K562 (cell line): Measurements from ENCODE around the gene CABLES1. TPM values are rescaled to one million over a fixed set of nuclear protein-coding genes. Genes with fewer than 3 reads are reported as not detected.

Experiments used
- ATAC-seq: fragments of 200-7000 bp; cut with Tn5 transposase; 3 replicates; pipeline ENCODE4 v1.9.1; 2020; ENCODE audit warnings: moderate library complexity
- BruUV-seq: library from RNA; stranded (reverse); fragments of 400-500 nt; replicated peaks from 2 replicates; lab custom pipeline; 2021; lab: Mats Ljungman, UMichigan
- CTCF ChIA-PET: fragments of 300-600 bp; formaldehyde crosslinking; extraction: SDS; loops from one replicate; lab custom pipeline; 2021; ENCODE audit warnings: low intra/inter-chr PET ratio; lab: Yijun Ruan, JAX
- POLR2A ChIA-PET: fragments of 300-600, 350-650 bp; sonication (Branson Sonifier 250); formaldehyde crosslinking; extraction: SDS; loops from one replicate; lab custom pipeline; 2021; ENCODE audit warnings: antibody characterized with exemption, inconsistent platforms; lab: Yijun Ruan, JAX
- DNase-seq, 4 experiments: peaks; one replicate each; pipeline versions ENCODE4 v3.0.0 to v3.0.0-alpha.2; 2011 to 2018; ENCODE audit warnings: low spot score in 3 of 4, mixed read lengths in 3 of 4; ENCODE audit errors: extremely low read depth in 1 of 4
- FAIRE-seq: peaks from 2 replicates; lab custom pipeline; 2011; peaks lifted over from hg19 to GRCh38; lab: Jason Lieb, UNC
- H2AFZ ChIP-seq: 2 replicates; pipeline ENCODE4 v1.6.0; 2011; ENCODE audit warnings: low read depth, low read length, control low read depth, inconsistent platforms
- H3K27ac ChIP-seq: fragments of 200-600 bp; 3 replicates; pipeline ENCODE4 v1.8.0; 2011; ENCODE audit warnings: low read depth, mild to moderate bottlenecking, control low read depth, inconsistent platforms, low read length, moderate library complexity, mixed read lengths; ENCODE audit errors: extremely low read depth
- H3K27me3 ChIP-seq, 2 experiments: fragments of 300-600 bp in 1 of 2; 2 replicates in 1 of 2; 3 replicates in 1 of 2; pipeline versions ENCODE4 v1.6.0 to v1.8.0; 2011; ENCODE audit warnings: inconsistent platforms in 2 of 2, low read length in 2 of 2, mild to moderate bottlenecking in 1 of 2, mixed read lengths in 1 of 2, moderate library complexity in 1 of 2; ENCODE audit not compliant: control insufficient read depth in 2 of 2, insufficient read depth in 2 of 2
- H3K36me3 ChIP-seq: fragments of 300-600 bp; 3 replicates; pipeline ENCODE4 v1.8.0; 2011; ENCODE audit warnings: mild to moderate bottlenecking, low read length, inconsistent platforms; ENCODE audit not compliant: control insufficient read depth, insufficient read depth
- H3K4me1 ChIP-seq, 2 experiments: fragments of 200-600 bp in 1 of 2; replicated peaks in 1 of 2; 2 replicates in 1 of 2; 3 replicates in 1 of 2; pipeline versions ENCODE4 v1.5.1 to v1.8.0; 2011; ENCODE audit warnings: inconsistent platforms in 2 of 2, low read length in 2 of 2, mild to moderate bottlenecking in 1 of 2, mixed read lengths in 1 of 2, moderate library complexity in 1 of 2; ENCODE audit not compliant: control insufficient read depth in 2 of 2, insufficient read depth in 2 of 2
- H3K4me2 ChIP-seq: 2 replicates; pipeline ENCODE4 v1.6.1; 2011; ENCODE audit warnings: low read length, control low read depth, inconsistent platforms, mixed read lengths; ENCODE audit not compliant: insufficient read depth
- H3K4me3 ChIP-seq: fragments of 200-600 bp; sonication (generic), shearing (Covaris generic); 2 replicates; pipeline ENCODE4 v1.5.1; 2016; ENCODE audit warnings: control low read depth, inconsistent platforms
- H3K79me2 ChIP-seq: fragments of 200-600 bp; 3 replicates; pipeline ENCODE4 v1.8.0; 2011; ENCODE audit warnings: low read length, inconsistent platforms; ENCODE audit not compliant: control insufficient read depth, insufficient read depth
- H3K9ac ChIP-seq, 2 experiments: 2 replicates each; pipeline versions ENCODE4 v1.6.0 to v1.6.1; 2011; ENCODE audit warnings: low read depth in 2 of 2, low read length in 2 of 2, control low read depth in 1 of 2, inconsistent platforms in 1 of 2, mild to moderate bottlenecking in 1 of 2, mixed read lengths in 1 of 2; ENCODE audit not compliant: insufficient read depth in 1 of 2
- H3K9me1 ChIP-seq: one replicate; pipeline ENCODE4 v1.6.0; 2011; ENCODE audit warnings: inconsistent platforms, mild to moderate bottlenecking, low read length, moderate library complexity; ENCODE audit not compliant: control insufficient read depth, insufficient read depth
- H3K9me3 ChIP-seq: replicated peaks from 2 replicates; pipeline ENCODE4 v1.5.1; 2011; ENCODE audit warnings: low read depth, low read length, inconsistent platforms; ENCODE audit not compliant: control insufficient read depth, insufficient read depth
- H4K20me1 ChIP-seq: replicated peaks from 2 replicates; pipeline ENCODE4 v1.6.1; 2011; ENCODE audit warnings: low read length, inconsistent platforms, mixed read lengths; ENCODE audit not compliant: control insufficient read depth, insufficient read depth
- GTF2A2 ChIP-seq: IDR thresholded peaks from 2 replicates; pipeline ENCODE4 v1.6.1; 2016; ENCODE audit warnings: mild to moderate bottlenecking, missing genetic modification characterization, missing compliant biosample characterization
- HMBOX1 ChIP-seq: sonication (generic); IDR thresholded peaks from 2 replicates; pipeline ENCODE4 v1.6.1; 2016
- KAT8 ChIP-seq: fragments of 450-650 bp; IDR thresholded peaks from 2 replicates; pipeline ENCODE4 v1.6.1; 2016; ENCODE audit warnings: low read depth, mild to moderate bottlenecking
- NBN ChIP-seq: fragments of 450-650 bp; IDR thresholded peaks from 2 replicates; pipeline ENCODE4 v1.6.1; 2016; ENCODE audit warnings: low read depth, mild to moderate bottlenecking
- TAF1 ChIP-seq: IDR thresholded peaks from 2 replicates; pipeline ENCODE4 v1.6.1; 2011; ENCODE audit warnings: mild to moderate bottlenecking, low read length, moderate library complexity; ENCODE audit not compliant: insufficient read depth, control insufficient read depth, severe bottlenecking; ENCODE audit errors: extremely low read depth
- TEAD1 ChIP-seq, 2 experiments: fragments of 450-650 bp in 1 of 2; sonication (generic) in 1 of 2; formaldehyde crosslinking; IDR thresholded peaks; 2 replicates each; pipeline versions ENCODE4 v1.4.0 to v1.8.0; 2020 to 2022; ENCODE audit warnings: mild to moderate bottlenecking in 2 of 2, missing genetic modification reagents in 1 of 2
- ZNF165 ChIP-seq: fragments of 250-450 bp; sonication (Bioruptor Pico); IDR thresholded peaks from 2 replicates; pipeline ENCODE4 v1.4.0; 2020; ENCODE audit warnings: borderline replicate concordance
- ZNF239 ChIP-seq: fragments of 250-450 bp; sonication (Bioruptor Pico); IDR thresholded peaks from 2 replicates; pipeline ENCODE4 v1.4.0; 2020; ENCODE audit warnings: mild to moderate bottlenecking
- WGBS: fragments of 100-300 bp; shearing (Covaris generic); methylation state at CpG from one replicate; pipeline ENCODE4 v1.1.6; 2016; ENCODE audit warnings: low coverage, mixed read lengths; ENCODE audit not compliant: insufficient coverage; ENCODE audit errors: missing lambda C conversion rate; 5-methylcytosine and 5-hydroxymethylcytosine counted together
- in situ Hi-C: fragments of 300-500 bp; cut with MboI; formaldehyde crosslinking; loops from 4 replicates; pipeline ENCODE4 v1.15.0; 2018; ENCODE audit warnings: inconsistent platforms, mixed read lengths
- intact Hi-C: fragments of 100-400 bp; cut with micrococcal nuclease; formaldehyde crosslinking; loops from 2 replicates; pipeline ENCODE4 v1.14.2; 2022
- polyA plus RNA-seq, 8 experiments: library from polyadenylated mRNA; depleted of rRNA in 4 of 8; stranded (reverse) in 5 of 8; unstranded in 3 of 8; fragments of >200 nt; fragmentation: Nextera tagmentation in 2 of 8; fragmentation: Illumina TruSeq in 1 of 8; extraction: Ambion mirVana in 2 of 8; extraction: Trizol in 1 of 8; gene quantifications; 2 replicates each; pipeline versions ENCODE4 v1.2.1 to v1.2.3, GENCODE V29; 2011 to 2014; ENCODE audit warnings: inconsistent platforms in 1 of 8, missing spikeins in 1 of 8
- total RNA-seq, 7 experiments: library from RNA; depleted of rRNA in 6 of 7; stranded (reverse); fragments of >200 nt in 6 of 7; fragmentation: Illumina TruSeq in 2 of 7; extraction: Trizol in 2 of 7; gene quantifications; 2 replicates each; pipeline versions ENCODE4 v1.2.1 to v1.2.3, GENCODE V29; 2011 to 2021; ENCODE audit warnings: low replicate concordance in 1 of 7
- TF ChIP-seq, protein P1 (sequence below), 2 experiments: fragments of 250-450 bp in 1 of 2; fragments of 450-650 bp in 1 of 2; sonication (Bioruptor Pico) in 1 of 2; IDR thresholded peaks; 2 replicates each; pipeline versions ENCODE4 v1.6.1 to v1.8.0; 2016 to 2021; ENCODE audit warnings: mild to moderate bottlenecking in 2 of 2, moderate library complexity in 2 of 2, missing compliant biosample characterization in 1 of 2, missing genetic modification characterization in 1 of 2
- TF ChIP-seq, protein P2 (sequence below): fragments of 450-650 bp; IDR thresholded peaks from 2 replicates; pipeline ENCODE4 v1.6.1; 2016; ENCODE audit warnings: mild to moderate bottlenecking
- TF ChIP-seq, protein P3 (sequence below): fragments of 450-650 bp; IDR thresholded peaks from 2 replicates; pipeline ENCODE4 v1.6.1; 2018; ENCODE audit not compliant: partially characterized antibody

CABLES1 gene
- total and polyA plus RNA-seq, 9 of the 15 experiments (the other 6 are each of a cell fraction or from before 2014, with no cell fraction given), result 0.04 to 0.10 (median 0.06) TPM; not detected in 3

DNA sequence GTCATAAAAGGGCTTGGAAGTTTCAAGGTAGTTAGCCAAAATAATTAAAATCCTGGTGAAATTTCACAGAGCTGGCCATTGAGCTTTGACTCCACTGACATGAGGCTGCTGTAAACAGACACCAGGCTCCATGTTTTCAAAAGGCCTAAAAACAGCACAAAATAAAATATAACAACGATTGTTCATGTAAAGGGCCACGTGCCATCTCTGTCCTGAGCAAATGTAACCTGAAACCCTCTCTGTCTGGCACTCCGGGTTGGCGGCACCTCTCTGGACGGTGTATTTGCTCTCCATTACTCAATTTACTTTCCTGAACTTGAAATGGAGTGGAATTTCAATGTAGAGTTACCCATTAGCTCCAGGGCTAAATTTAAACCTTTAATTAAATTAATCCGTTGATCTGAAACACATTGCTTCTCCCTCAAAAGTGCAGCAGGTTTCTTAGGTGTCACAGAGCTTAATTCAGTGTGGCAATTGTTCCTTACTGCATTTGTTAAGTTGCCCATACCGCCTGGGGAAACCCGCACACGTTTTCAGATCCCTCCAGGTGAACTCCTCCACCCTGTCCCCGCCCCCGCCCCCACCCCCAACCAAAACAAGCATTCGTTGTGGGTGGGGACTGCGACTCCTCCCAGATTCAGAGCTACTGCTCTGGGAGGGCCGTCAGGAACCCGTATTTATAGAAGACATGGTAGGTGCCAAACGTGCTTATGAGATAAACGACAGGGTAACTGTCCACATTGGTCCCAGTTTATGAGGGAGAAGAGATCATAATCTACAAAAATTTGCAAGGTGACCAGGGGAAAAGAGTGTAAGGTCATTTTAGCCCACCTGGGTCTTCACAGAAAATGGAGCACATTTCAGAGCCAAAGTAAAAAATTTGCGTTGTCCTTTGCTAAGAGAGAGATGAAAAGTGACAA lies 1.2 kb upstream of the CABLES1 start:
- 3% methylated on average over 18 of the region's 18 CpGs for WGBS
- FAIRE-seq (no peak), DNase-seq (peak in 3 of 4 experiments; percentile 58 to 66 (median 60)), ATAC-seq (peak; percentile 67)
- BruUV-seq, result no TSS peak
- intact Hi-C loops (loop anchor here (5.0 to 10.0 kb wide), 4 partner anchors 73 to 451 kb away; partner anchors contain the start of genes NPC1 and RMC1), in situ Hi-C loops (loop anchor here (5.0 kb wide), 1 partner anchor 278 kb away; no protein-coding TSS in a partner anchor)
- H3K27me3 ChIP-seq, result peaks cover 31 to 33% of the 10 kb centered on the region in 2 experiments
- no peaks in the 10 kb centered on the region for H3K9me3 ChIP-seq
- peaks cover 0 to 21% of the 10 kb centered on the region in 2 experiments; a peak in 2 of 5 replicates for H3K4me1 ChIP-seq
- no peaks in the 10 kb centered on the region for H3K79me2 ChIP-seq
- no peak overlapping the region for H3K4me3 ChIP-seq
- peak overlapping the region; percentile 37; the same call in 1 of the 2 replicates for H2AFZ ChIP-seq
- ChIA-PET POLR2A (interaction anchor here (1.3 kb wide), 1 partner anchor 58 kb away, joined by 4 read pairs; no protein-coding TSS in a partner anchor), CTCF (interaction anchor here (0.7 to 1.1 kb wide), 2 partner anchors 72 to 278 kb away, joined by 4 to 5 read pairs; no protein-coding TSS in a partner anchor)
- H3K36me3 ChIP-seq, result no peaks in the 10 kb centered on the region
- H3K27ac ChIP-seq, result no peak overlapping the region
- no peak overlapping the region for H3K9ac ChIP-seq
- H3K4me2 ChIP-seq, result no peak overlapping the region
- no peaks in the 10 kb centered on the region for H3K9me1 ChIP-seq
- H4K20me1 ChIP-seq, result no peaks in the 10 kb centered on the region; the same call in 1 of the 2 replicates
- TF ChIP-seq ZNF165, result no peak
- TF ChIP-seq, protein P1, sequence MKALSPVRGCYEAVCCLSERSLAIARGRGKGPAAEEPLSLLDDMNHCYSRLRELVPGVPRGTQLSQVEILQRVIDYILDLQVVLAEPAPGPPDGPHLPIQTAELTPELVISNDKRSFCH (CRISPR knock-in tag; IDR thresholded peaks at IDR 0.05), result no peak
- TF ChIP-seq, protein P1 (tag; IDR thresholded peaks at IDR 0.05), result no peak
- TF ChIP-seq, protein P2, sequence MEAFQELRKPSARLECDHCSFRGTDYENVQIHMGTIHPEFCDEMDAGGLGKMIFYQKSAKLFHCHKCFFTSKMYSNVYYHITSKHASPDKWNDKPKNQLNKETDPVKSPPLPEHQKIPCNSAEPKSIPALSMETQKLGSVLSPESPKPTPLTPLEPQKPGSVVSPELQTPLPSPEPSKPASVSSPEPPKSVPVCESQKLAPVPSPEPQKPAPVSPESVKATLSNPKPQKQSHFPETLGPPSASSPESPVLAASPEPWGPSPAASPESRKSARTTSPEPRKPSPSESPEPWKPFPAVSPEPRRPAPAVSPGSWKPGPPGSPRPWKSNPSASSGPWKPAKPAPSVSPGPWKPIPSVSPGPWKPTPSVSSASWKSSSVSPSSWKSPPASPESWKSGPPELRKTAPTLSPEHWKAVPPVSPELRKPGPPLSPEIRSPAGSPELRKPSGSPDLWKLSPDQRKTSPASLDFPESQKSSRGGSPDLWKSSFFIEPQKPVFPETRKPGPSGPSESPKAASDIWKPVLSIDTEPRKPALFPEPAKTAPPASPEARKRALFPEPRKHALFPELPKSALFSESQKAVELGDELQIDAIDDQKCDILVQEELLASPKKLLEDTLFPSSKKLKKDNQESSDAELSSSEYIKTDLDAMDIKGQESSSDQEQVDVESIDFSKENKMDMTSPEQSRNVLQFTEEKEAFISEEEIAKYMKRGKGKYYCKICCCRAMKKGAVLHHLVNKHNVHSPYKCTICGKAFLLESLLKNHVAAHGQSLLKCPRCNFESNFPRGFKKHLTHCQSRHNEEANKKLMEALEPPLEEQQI, result no peak
- TF ChIP-seq TAF1, result no peak
- TF ChIP-seq NBN, result no peak
- TF ChIP-seq HMBOX1, result no peak
- TF ChIP-seq, protein P3, sequence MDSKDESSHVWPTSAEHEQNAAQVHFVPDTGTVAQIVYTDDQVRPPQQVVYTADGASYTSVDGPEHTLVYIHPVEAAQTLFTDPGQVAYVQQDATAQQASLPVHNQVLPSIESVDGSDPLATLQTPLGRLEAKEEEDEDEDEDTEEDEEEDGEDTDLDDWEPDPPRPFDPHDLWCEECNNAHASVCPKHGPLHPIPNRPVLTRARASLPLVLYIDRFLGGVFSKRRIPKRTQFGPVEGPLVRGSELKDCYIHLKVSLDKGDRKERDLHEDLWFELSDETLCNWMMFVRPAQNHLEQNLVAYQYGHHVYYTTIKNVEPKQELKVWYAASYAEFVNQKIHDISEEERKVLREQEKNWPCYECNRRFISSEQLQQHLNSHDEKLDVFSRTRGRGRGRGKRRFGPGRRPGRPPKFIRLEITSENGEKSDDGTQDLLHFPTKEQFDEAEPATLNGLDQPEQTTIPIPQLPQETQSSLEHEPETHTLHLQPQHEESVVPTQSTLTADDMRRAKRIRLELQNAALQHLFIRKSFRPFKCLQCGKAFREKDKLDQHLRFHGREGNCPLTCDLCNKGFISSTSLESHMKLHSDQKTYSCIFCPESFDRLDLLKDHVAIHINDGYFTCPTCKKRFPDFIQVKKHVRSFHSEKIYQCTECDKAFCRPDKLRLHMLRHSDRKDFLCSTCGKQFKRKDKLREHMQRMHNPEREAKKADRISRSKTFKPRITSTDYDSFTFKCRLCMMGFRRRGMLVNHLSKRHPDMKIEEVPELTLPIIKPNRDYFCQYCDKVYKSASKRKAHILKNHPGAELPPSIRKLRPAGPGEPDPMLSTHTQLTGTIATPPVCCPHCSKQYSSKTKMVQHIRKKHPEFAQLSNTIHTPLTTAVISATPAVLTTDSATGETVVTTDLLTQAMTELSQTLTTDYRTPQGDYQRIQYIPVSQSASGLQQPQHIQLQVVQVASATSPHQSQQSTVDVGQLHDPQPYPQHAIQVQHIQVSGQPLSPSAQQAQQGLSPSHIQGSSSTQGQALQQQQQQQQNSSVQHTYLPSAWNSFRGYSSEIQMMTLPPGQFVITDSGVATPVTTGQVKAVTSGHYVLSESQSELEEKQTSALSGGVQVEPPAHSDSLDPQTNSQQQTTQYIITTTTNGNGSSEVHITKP, result peak; percentile 16
- no peak for TF ChIP-seq GTF2A2 (tag)
- no peak for TF ChIP-seq ZNF239 (CRISPR knock-in tag)
- no peak for TF ChIP-seq KAT8
- TF ChIP-seq TEAD1 (CRISPR knock-in tag; IDR thresholded peaks at IDR 0.05), result no peak
